HepG2 (cell line): Measurements from ENCODE around the gene PHLPP2. TPM values are rescaled to one million over a fixed set of nuclear protein-coding genes. Genes with fewer than 3 reads are reported as not detected.

Experiments
- ATF4 ChIP-seq, 2 experiments: fragments of 450-650 bp in 1 of 2; sonication (generic) in 1 of 2; formaldehyde crosslinking; IDR thresholded peaks; 2 replicates each; pipeline versions ENCODE4 v1.5.0 to v1.8.0; 2020 to 2022; ENCODE audit warnings: mild to moderate bottlenecking in 1 of 2, missing genetic modification reagents in 1 of 2
- BCL6 ChIP-seq: IDR thresholded peaks from 2 replicates; pipeline ENCODE4 v1.6.1; 2016; ENCODE audit warnings: missing genetic modification reagents, missing compliant biosample characterization
- HNRNPL ChIP-seq: fragments of 200-400 bp; formaldehyde crosslinking; IDR thresholded peaks from 2 replicates; pipeline ENCODE4 v1.6.1; 2017; ENCODE audit warnings: mild to moderate bottlenecking, low read depth, low read length
- HOXA3 ChIP-seq: sonication (generic); formaldehyde crosslinking; IDR thresholded peaks from 2 replicates; pipeline ENCODE4 v1.5.0; 2020; ENCODE audit warnings: missing genetic modification reagents
- KAT8 ChIP-seq: IDR thresholded peaks from 2 replicates; pipeline ENCODE4 v1.6.1; 2016; ENCODE audit warnings: missing genetic modification reagents, missing compliant biosample characterization
- MLX ChIP-seq: IDR thresholded peaks from 2 replicates; pipeline ENCODE4 v1.6.1; 2016
- MXI1 ChIP-seq: IDR thresholded peaks from 3 replicates; pipeline ENCODE4 v1.6.1; 2012; ENCODE audit warnings: low read depth, low read length, inconsistent platforms, borderline replicate concordance
- NONO ChIP-seq, 2 experiments: fragments of 450-650 bp in 1 of 2; sonication (generic) in 1 of 2; formaldehyde crosslinking in 1 of 2; IDR thresholded peaks in 1 of 2; conservative IDR thresholded peaks in 1 of 2; 2 replicates each; pipeline versions ENCODE4 v1.6.1 to v1.8.0; 2017 to 2022; ENCODE audit warnings: mild to moderate bottlenecking in 1 of 2, missing genetic modification reagents in 1 of 2, moderate library complexity in 1 of 2
- STAT5B ChIP-seq: sonication (generic); formaldehyde crosslinking; IDR thresholded peaks from 2 replicates; pipeline ENCODE4 v1.4.0; 2020; ENCODE audit warnings: missing genetic modification reagents
- THAP11 ChIP-seq: IDR thresholded peaks from 2 replicates; pipeline ENCODE4 v1.6.1; 2016; ENCODE audit warnings: missing biosample characterization, missing genetic modification reagents
- ZNF121 ChIP-seq: sonication (generic); formaldehyde crosslinking; IDR thresholded peaks from 2 replicates; pipeline ENCODE4 v1.5.0; 2020; ENCODE audit warnings: mild to moderate bottlenecking, missing genetic modification reagents
- ZNF142 ChIP-seq: sonication (generic); formaldehyde crosslinking; IDR thresholded peaks from 2 replicates; pipeline ENCODE4 v1.4.0; 2020; ENCODE audit warnings: missing genetic modification reagents
- ZNF432 ChIP-seq: sonication (generic); formaldehyde crosslinking; IDR thresholded peaks from 2 replicates; pipeline ENCODE4 v1.5.0; 2020; ENCODE audit warnings: missing genetic modification reagents, mild to moderate bottlenecking, borderline replicate concordance
- ZNF619 ChIP-seq: sonication (generic); formaldehyde crosslinking; IDR thresholded peaks from 2 replicates; pipeline ENCODE4 v1.4.0; 2020; ENCODE audit warnings: mild to moderate bottlenecking, missing genetic modification reagents
- polyA plus RNA-seq, 8 experiments: library from polyadenylated mRNA; depleted of rRNA in 3 of 8; stranded (reverse) in 7 of 8; unstranded in 1 of 8; fragments of >200 nt; fragmentation: Illumina TruSeq in 4 of 8; extraction: Trizol in 4 of 8; gene quantifications; 2 replicates each; pipeline versions ENCODE4 v1.2.1 to v1.2.3, GENCODE V29; 2011 to 2016; ENCODE audit warnings: low read depth in 4 of 8, missing spikeins in 1 of 8, mixed read lengths in 1 of 8; ENCODE audit not compliant: insufficient read depth in 1 of 8
- total RNA-seq, 5 experiments: library from RNA; depleted of rRNA; stranded (reverse); fragments of >200 nt; fragmentation: Illumina TruSeq; extraction: Trizol; gene quantifications; 2 replicates each; pipeline ENCODE4 v1.2.3, GENCODE V29; 2016; ENCODE audit warnings: low read depth in 1 of 5
- TF ChIP-seq, protein P1 (sequence below): sonication (generic); formaldehyde crosslinking; conservative IDR thresholded peaks from 2 replicates; pipeline ENCODE4 v1.4.0; 2020; ENCODE audit warnings: missing genetic modification reagents
- TF ChIP-seq, protein P2 (sequence below): IDR thresholded peaks from 2 replicates; pipeline ENCODE4 v1.6.1; 2018; ENCODE audit warnings: missing genetic modification reagents

PHLPP2 gene
- total and polyA plus RNA-seq, 2 of the 13 experiments (the other 11 are each of a cell fraction or from before 2014, with no cell fraction given) = 8.9 TPM

GRCh38 chr16:71610936-71611871 is 113.3 kb downstream of the PHLPP2 start (continued):
- peak; percentile 56; the same call in 1 of the 2 replicates for TF ChIP-seq ZNF142 (CRISPR knock-in tag)
- peak; percentile 58 for TF ChIP-seq HOXA3 (CRISPR knock-in tag)
- no peak for TF ChIP-seq ATF4 (CRISPR knock-in tag; IDR thresholded peaks at IDR 0.05)
- no peak for TF ChIP-seq STAT5B
- TF ChIP-seq, protein P1, sequence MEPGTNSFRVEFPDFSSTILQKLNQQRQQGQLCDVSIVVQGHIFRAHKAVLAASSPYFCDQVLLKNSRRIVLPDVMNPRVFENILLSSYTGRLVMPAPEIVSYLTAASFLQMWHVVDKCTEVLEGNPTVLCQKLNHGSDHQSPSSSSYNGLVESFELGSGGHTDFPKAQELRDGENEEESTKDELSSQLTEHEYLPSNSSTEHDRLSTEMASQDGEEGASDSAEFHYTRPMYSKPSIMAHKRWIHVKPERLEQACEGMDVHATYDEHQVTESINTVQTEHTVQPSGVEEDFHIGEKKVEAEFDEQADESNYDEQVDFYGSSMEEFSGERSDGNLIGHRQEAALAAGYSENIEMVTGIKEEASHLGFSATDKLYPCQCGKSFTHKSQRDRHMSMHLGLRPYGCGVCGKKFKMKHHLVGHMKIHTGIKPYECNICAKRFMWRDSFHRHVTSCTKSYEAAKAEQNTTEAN (CRISPR knock-in tag) = 0 out of 2 replicates have a peak, but pooled peaks have one; percentile 26
- peak; percentile 59; the same call in 1 of the 2 replicates for TF ChIP-seq THAP11
- TF ChIP-seq, protein P2, sequence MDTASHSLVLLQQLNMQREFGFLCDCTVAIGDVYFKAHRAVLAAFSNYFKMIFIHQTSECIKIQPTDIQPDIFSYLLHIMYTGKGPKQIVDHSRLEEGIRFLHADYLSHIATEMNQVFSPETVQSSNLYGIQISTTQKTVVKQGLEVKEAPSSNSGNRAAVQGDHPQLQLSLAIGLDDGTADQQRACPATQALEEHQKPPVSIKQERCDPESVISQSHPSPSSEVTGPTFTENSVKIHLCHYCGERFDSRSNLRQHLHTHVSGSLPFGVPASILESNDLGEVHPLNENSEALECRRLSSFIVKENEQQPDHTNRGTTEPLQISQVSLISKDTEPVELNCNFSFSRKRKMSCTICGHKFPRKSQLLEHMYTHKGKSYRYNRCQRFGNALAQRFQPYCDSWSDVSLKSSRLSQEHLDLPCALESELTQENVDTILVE (CRISPR knock-in tag) = no peak; the same call in 1 of the 2 replicates
- no peak for TF ChIP-seq MLX
- no peak for TF ChIP-seq ZNF121 (CRISPR knock-in tag)
- no peak; the same call in 1 of the 2 replicates for TF ChIP-seq BCL6
- TF ChIP-seq MXI1 = no peak
- TF ChIP-seq ZNF432 (CRISPR knock-in tag) = no peak
- TF ChIP-seq NONO (IDR thresholded peaks at IDR 0.05) = no peak
- TF ChIP-seq NONO (CRISPR knock-in tag; conservative IDR thresholded peaks at IDR 0.05) = no peak; the same call in 1 of the 2 replicates
- peak; percentile 86 for TF ChIP-seq KAT8
- 0 out of 2 replicates have a peak, but pooled peaks have one; percentile 27 for TF ChIP-seq ZNF619 (CRISPR knock-in tag)
- no peak for TF ChIP-seq HNRNPL
